A549 (cell line): ENCODE data around the gene IGSF9B. TPM values are rescaled to one million over a fixed set of nuclear protein-coding genes. Genes with fewer than 3 reads are reported as not detected.
"Not testable (repeated sequence)": the region's sequence is repeated elsewhere in the genome, so short reads cannot be mapped to it uniquely, and the experiment has no call there.

ENCODE experiments used
- ATAC-seq, 2 experiments: fragments of 200-7000 bp in 1 of 2; fragments of >200 bp in 1 of 2; cut with Nextera tagmentation in 1 of 2; cut with Tn5 transposase in 1 of 2; 3 replicates each; pipeline versions ENCODE4 v1.8.0 to v1.9.1; 2018 to 2020; ENCODE audit warnings: mild to moderate bottlenecking in 1 of 2, moderate library complexity in 1 of 2
- CTCF ChIA-PET: fragments of 300-600 bp; sonication (Branson Sonifier 250); formaldehyde crosslinking; extraction: SDS; loops from one replicate; lab custom pipeline; 2021; ENCODE audit warnings: antibody characterized with exemption, inconsistent platforms; lab: Yijun Ruan, JAX
- POLR2A ChIA-PET: fragments of 350-600 bp; formaldehyde crosslinking; extraction: SDS; loops from one replicate; lab custom pipeline; 2021; ENCODE audit warnings: antibody characterized with exemption, inconsistent platforms; lab: Yijun Ruan, JAX
- DNase-seq, 2 experiments: peaks; one replicate each; pipeline versions ENCODE4 v3.0.0 to v3.0.0-alpha.2; 2011 to 2016; ENCODE audit warnings: low read depth in 1 of 2, low spot score in 1 of 2
- FAIRE-seq: peaks from 2 replicates; lab custom pipeline; 2011; peaks lifted over from hg19 to GRCh38; lab: Jason Lieb, UNC
- H3K27ac ChIP-seq, 2 experiments: fragments of >200 bp; sonication (Bioruptor Twin); formaldehyde crosslinking; 3 replicates each; pipeline ENCODE4 v1.5.1; 2016 to 2017
- H3K4me1 ChIP-seq: fragments of >200 bp; sonication (Bioruptor Twin); formaldehyde crosslinking; 3 replicates; pipeline ENCODE4 v1.6.1; 2016
- H3K4me2 ChIP-seq: fragments of >200 bp; sonication (Bioruptor Twin); formaldehyde crosslinking; 3 replicates; pipeline ENCODE4 v1.6.1; 2016
- H3K4me3 ChIP-seq: fragments of >200 bp; sonication (Bioruptor Twin); formaldehyde crosslinking; 3 replicates; pipeline ENCODE4 v1.5.1; 2016
- H3K9me3 ChIP-seq: fragments of >200 bp; sonication (Bioruptor Twin); formaldehyde crosslinking; 3 replicates; pipeline ENCODE4 v1.6.1; 2016
- BHLHE40 ChIP-seq: IDR thresholded peaks from 2 replicates; pipeline ENCODE4 v1.6.1; 2012; ENCODE audit warnings: low read depth, low read length, inconsistent platforms
- CHD2 ChIP-seq: fragments of 150-350 bp; IDR thresholded peaks from 2 replicates; pipeline ENCODE4 v1.6.1; 2014; ENCODE audit warnings: low read length; ENCODE audit not compliant: partially characterized antibody
- EHMT2 ChIP-seq: fragments of 200-600 bp; sonication (generic); IDR thresholded peaks from 2 replicates; pipeline ENCODE4 v1.6.1; 2016; ENCODE audit warnings: antibody characterized with exemption, low read depth, mild to moderate bottlenecking, moderate library complexity
- FOXS1 ChIP-seq: fragments of 250-450 bp; sonication (Bioruptor Pico); IDR thresholded peaks from 2 replicates; pipeline ENCODE4 v1.5.0; 2020; ENCODE audit warnings: mild to moderate bottlenecking, moderate library complexity
- HDAC2 ChIP-seq: fragments of 200-600 bp; sonication (generic); IDR thresholded peaks from 2 replicates; pipeline ENCODE4 v1.6.1; 2016
- HEYL ChIP-seq: fragments of 250-450 bp; sonication (Bioruptor Pico); IDR thresholded peaks from 2 replicates; pipeline ENCODE4 v1.8.0; 2021; ENCODE audit warnings: mild to moderate bottlenecking, moderate library complexity
- MAFK ChIP-seq: fragments of 450-650 bp; IDR thresholded peaks from 2 replicates; pipeline ENCODE4 v1.6.1; 2014; ENCODE audit not compliant: partially characterized antibody
- MAZ ChIP-seq: fragments of 150-350 bp; IDR thresholded peaks from 2 replicates; pipeline ENCODE4 v1.6.1; 2014; ENCODE audit warnings: antibody characterized with exemption, low read depth, low read length, borderline replicate concordance
- NR3C1 ChIP-seq: fragments of >200 bp; sonication (Bioruptor Twin); formaldehyde crosslinking; IDR thresholded peaks from 3 replicates; pipeline ENCODE4 v1.6.1; 2017
- PHF8 ChIP-seq: fragments of 200-600 bp; sonication (generic); IDR thresholded peaks from 2 replicates; pipeline ENCODE4 v1.6.1; 2016; ENCODE audit warnings: low read depth, mild to moderate bottlenecking, antibody characterized with exemption, moderate library complexity, borderline replicate concordance
- RCOR1 ChIP-seq: fragments of 150-350 bp; IDR thresholded peaks from 2 replicates; pipeline ENCODE4 v1.6.1; 2014; ENCODE audit warnings: antibody characterized with exemption, low read length, low read depth
- RNF2 ChIP-seq: fragments of 200-600 bp; sonication (generic); IDR thresholded peaks from 2 replicates; pipeline ENCODE4 v1.6.1; 2016; ENCODE audit warnings: low read depth, mild to moderate bottlenecking, antibody characterized with exemption, moderate library complexity, borderline replicate concordance
- SREBF2 ChIP-seq: fragments of 450-650 bp; IDR thresholded peaks from 2 replicates; pipeline ENCODE4 v1.6.1; 2014; ENCODE audit warnings: mild to moderate bottlenecking, moderate library complexity
- TP53 ChIP-seq: fragments of 250-450 bp; sonication (Bioruptor Pico); IDR thresholded peaks from 2 replicates; pipeline ENCODE4 v1.5.0; 2021; ENCODE audit warnings: mild to moderate bottlenecking, moderate library complexity
- ZFP36 ChIP-seq: fragments of 450-650 bp; IDR thresholded peaks from 2 replicates; pipeline ENCODE4 v1.6.1; 2014; ENCODE audit warnings: borderline replicate concordance; ENCODE audit not compliant: partially characterized antibody
- ZSCAN20 ChIP-seq: fragments of 250-450 bp; sonication (Bioruptor Pico); IDR thresholded peaks from 2 replicates; pipeline ENCODE4 v1.8.0; 2022; ENCODE audit warnings: mild to moderate bottlenecking, moderate library complexity
- WGBS: methylation state at CpG from one replicate; pipeline ENCODE4 v1.1.6; 2017; ENCODE audit errors: missing lambda C conversion rate; 5-methylcytosine and 5-hydroxymethylcytosine counted together
- polyA plus RNA-seq, 4 experiments: library from polyadenylated mRNA; depleted of rRNA in 3 of 4; stranded (reverse); fragments of >200 nt; fragmentation: RNase III in 1 of 4; extraction: RNeasy Plus Mini Kit Qiagen cat#74134 plus additional on column Dnase treatment in 1 of 4; gene quantifications; 2 replicates in 3 of 4; 3 replicates in 1 of 4; pipeline ENCODE4 v1.2.3, GENCODE V29; 2011 to 2017
- TF ChIP-seq, protein P1 (sequence below): fragments of 150-350 bp; IDR thresholded peaks from 2 replicates; pipeline ENCODE4 v1.6.1; 2014; ENCODE audit warnings: low read depth, mild to moderate bottlenecking, low read length
- TF ChIP-seq, protein P2 (sequence below): fragments of 250-450 bp; sonication (Bioruptor Pico); IDR thresholded peaks from 2 replicates; pipeline ENCODE4 v1.5.0; 2020; ENCODE audit warnings: low read depth, mild to moderate bottlenecking, moderate library complexity
- TF ChIP-seq, protein P3 (sequence below): fragments of >200 bp; sonication (Bioruptor Twin); formaldehyde crosslinking; IDR thresholded peaks from 2 replicates; pipeline ENCODE4 v1.6.1; 2016
- TF ChIP-seq, protein P4 (sequence below): fragments of >200 bp; sonication (Bioruptor Twin); formaldehyde crosslinking; IDR thresholded peaks from 3 replicates; pipeline ENCODE4 v1.6.1; 2016

IGSF9B gene
- polyA plus RNA-seq, 2 of the 4 experiments (the other 2 are of a cell fraction) = 0.41 to 0.61 TPM

DNA sequence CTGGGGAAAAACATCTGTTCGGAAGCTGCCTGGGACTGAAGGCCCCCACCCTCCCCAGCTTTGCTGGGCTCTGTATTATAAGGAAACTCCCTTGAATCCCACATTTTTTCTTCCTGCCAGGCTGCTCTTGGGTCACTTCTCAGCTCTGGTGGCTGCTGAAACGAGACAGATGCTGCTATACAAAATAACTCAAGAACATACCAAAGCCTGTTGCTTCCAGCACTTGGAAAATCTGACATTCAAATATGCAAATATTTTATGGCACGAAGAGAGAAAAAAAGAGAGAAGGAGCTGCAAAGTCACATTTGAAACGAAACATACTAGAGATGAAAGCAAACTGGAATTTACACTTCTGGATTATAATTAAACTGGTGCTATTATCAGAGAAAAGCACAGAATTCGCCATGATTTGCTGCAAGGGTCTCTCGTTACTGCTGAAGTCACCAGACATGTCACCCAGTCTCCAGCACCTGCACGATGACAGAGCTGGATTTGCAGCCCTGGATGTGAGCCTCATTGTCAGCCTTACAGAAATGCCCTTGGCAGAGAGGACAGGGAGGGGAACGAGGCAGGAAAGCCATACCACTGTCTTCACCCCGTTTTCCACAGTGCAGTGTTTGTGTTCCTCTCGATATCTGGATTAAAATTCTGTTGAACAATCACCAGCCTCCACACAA is 47.9 kb upstream of the IGSF9B start:
- Histone ChIP-seq H3K4me2 (no peak overlapping the region), H3K4me1 (no peaks in the 10 kb centered on the region), H3K27ac (no peak overlapping the region), H3K4me3 (no peak overlapping the region), H3K9me3 (no peaks in the 10 kb centered on the region)
- CTCF ChIA-PET = interaction anchor here (0.6 kb wide), 1 partner anchor 9 kb away, joined by 3 read pairs; no protein-coding TSS in a partner anchor
- FAIRE-seq (no peak), ATAC-seq (no peak), DNase-seq (no peak)
- TF ChIP-seq PHF8 (no peak), BHLHE40 (no peak), RCOR1 (no peak), HEYL (CRISPR knock-in tag) (no peak), EHMT2 (no peak), MAZ (no peak)
- WGBS = 6% methylated on average over 10 of the region's 10 CpGs
- POLR2A ChIA-PET = no interaction called here

DNA sequence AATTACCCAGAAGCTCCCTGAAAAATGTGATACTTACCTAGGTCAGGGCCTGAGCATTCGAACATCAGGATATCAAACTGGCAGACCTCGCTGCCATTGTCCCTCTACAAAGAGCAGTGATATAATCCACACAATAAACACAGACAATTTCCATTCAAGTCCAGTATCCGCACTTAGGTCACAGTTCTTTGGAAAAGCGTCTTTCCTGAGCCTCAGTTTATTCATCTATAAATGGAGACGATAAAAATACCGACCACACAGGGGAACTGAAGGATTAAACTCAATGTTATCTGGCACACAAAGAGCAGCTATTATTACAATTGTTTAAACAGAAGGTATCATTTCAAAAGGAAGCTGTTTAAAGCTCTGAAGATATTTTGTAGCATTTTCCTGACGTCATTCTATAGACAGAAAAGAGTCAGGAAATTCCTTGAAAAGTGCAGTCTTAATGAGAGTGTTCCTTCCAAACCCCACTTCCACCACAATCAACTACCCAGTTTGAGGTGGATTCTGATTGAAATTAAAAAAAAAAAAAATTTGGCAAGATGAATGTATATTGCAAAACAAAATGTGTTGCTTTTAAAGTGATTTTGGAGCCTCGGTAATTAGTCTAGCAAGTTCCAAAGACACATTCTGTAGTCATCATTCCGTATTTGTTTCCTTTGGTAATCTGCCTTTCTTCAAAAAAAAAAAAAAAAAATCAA is 47.2 kb upstream of the IGSF9B start:
- FAIRE-seq (no peak), ATAC-seq (no peak), DNase-seq (no peak)
- Histone ChIP-seq H3K4me1 (no peaks in the 10 kb centered on the region), H3K27ac (no peak overlapping the region), H3K4me2 (no peak overlapping the region), H3K4me3 (no peak overlapping the region), H3K9me3 (no peaks in the 10 kb centered on the region)
- POLR2A ChIA-PET = no interaction called here
- WGBS = 33% methylated on average over 9 of the region's 9 CpGs
- TF ChIP-seq HDAC2 = no peak
- no peak for TF ChIP-seq CHD2
- TF ChIP-seq MAFK = no peak
- TF ChIP-seq, protein P1, sequence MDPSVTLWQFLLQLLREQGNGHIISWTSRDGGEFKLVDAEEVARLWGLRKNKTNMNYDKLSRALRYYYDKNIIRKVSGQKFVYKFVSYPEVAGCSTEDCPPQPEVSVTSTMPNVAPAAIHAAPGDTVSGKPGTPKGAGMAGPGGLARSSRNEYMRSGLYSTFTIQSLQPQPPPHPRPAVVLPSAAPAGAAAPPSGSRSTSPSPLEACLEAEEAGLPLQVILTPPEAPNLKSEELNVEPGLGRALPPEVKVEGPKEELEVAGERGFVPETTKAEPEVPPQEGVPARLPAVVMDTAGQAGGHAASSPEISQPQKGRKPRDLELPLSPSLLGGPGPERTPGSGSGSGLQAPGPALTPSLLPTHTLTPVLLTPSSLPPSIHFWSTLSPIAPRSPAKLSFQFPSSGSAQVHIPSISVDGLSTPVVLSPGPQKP = no peak
- no peak for TF ChIP-seq RNF2
- no peak for TF ChIP-seq ZFP36
- TF ChIP-seq, protein P2, sequence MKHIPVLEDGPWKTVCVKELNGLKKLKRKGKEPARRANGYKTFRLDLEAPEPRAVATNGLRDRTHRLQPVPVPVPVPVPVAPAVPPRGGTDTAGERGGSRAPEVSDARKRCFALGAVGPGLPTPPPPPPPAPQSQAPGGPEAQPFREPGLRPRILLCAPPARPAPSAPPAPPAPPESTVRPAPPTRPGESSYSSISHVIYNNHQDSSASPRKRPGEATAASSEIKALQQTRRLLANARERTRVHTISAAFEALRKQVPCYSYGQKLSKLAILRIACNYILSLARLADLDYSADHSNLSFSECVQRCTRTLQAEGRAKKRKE (CRISPR knock-in tag) = no peak
- TF ChIP-seq ZSCAN20 = no peak
- TF ChIP-seq, protein P3, sequence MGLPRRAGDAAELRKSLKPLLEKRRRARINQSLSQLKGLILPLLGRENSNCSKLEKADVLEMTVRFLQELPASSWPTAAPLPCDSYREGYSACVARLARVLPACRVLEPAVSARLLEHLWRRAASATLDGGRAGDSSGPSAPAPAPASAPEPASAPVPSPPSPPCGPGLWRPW = no peak
- TF ChIP-seq, protein P4, sequence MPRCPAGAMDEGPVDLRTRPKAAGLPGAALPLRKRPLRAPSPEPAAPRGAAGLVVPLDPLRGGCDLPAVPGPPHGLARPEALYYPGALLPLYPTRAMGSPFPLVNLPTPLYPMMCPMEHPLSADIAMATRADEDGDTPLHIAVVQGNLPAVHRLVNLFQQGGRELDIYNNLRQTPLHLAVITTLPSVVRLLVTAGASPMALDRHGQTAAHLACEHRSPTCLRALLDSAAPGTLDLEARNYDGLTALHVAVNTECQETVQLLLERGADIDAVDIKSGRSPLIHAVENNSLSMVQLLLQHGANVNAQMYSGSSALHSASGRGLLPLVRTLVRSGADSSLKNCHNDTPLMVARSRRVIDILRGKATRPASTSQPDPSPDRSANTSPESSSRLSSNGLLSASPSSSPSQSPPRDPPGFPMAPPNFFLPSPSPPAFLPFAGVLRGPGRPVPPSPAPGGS = no peak
- no peak for TF ChIP-seq NR3C1
- TF ChIP-seq MAZ = no peak
- TF ChIP-seq TP53 (CRISPR knock-in tag) = no peak
- no peak for TF ChIP-seq SREBF2
- no peak for TF ChIP-seq FOXS1
- CTCF ChIA-PET = interaction anchor here (0.6 kb wide), 1 partner anchor 8 kb away, joined by 3 read pairs; no protein-coding TSS in a partner anchor

DNA sequence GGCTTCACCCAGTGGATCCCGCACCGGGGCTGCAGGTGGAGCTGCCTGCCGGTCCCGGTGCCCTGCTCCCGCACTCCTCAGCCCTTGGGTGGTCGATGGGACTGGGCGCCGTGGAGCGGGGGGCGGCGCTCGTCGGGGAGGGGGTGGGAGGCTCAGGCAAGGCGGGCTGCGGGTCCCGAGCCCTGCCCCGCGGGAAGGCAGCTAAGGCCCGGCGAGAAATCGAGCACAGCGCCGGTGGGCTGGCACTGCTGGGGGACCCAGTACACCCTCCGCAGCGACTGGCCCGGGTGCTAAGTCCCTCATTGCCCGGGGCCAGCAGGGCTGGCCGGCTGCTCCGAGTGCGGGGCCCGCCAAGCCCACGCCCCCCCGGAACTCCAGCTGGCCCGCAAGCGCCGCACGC is 46.1 kb upstream of the IGSF9B start:
- DNase-seq, POLR2A ChIA-PET, H3K9me3 ChIP-seq, H3K4me1 ChIP-seq, ATAC-seq, FAIRE-seq, H3K4me2 ChIP-seq, H3K4me3 ChIP-seq, H3K27ac ChIP-seq: not testable (repeated sequence)
- WGBS = 67% methylated on average over 2 of the region's 37 CpGs
- CTCF ChIA-PET = interaction anchor here (0.6 kb wide), 1 partner anchor 1255 kb away, joined by 3 read pairs; no protein-coding TSS in a partner anchor

DNA sequence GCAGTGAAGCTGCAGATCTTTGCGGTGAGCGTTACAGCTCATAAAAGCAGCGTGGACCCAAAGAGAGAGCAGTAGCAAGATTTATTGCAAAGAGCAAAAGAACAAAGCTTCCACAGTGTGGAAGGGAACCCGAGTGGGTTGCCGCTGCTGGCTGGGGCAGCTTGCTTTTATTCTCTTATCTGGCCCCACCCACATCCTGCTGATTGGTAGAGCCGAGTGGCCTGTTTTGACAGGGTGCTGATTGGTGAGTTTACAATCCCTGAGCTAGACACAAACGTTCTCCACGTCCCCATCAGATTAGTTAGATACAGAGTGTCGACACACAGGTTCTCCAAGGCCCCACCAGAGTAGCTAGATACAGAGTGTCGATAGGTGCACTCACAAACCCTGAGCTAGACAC is 45.6 kb upstream of the IGSF9B start:
- DNase-seq, H3K9me3 ChIP-seq, ATAC-seq, H3K4me3 ChIP-seq, H3K27ac ChIP-seq, H3K4me2 ChIP-seq, POLR2A ChIA-PET, H3K4me1 ChIP-seq, FAIRE-seq: not testable (repeated sequence)
- CTCF ChIA-PET = interaction anchor here (0.6 kb wide), 1 partner anchor 1255 kb away, joined by 3 read pairs; no protein-coding TSS in a partner anchor
- 55% methylated on average over 10 of the region's 10 CpGs for WGBS
